SU-DHL-6 (cell line): ENCODE measurements around the gene WWTR1.

ENCODE experiments used
- H2AFZ ChIP-seq: fragments of 200-600 bp; sonication (generic); 2 replicates; pipeline ENCODE4 v1.6.1; 2014; ENCODE audit warnings: low read depth, mild to moderate bottlenecking, moderate library complexity, mixed read lengths, antibody characterized with exemption, low read length; ENCODE audit not compliant: severe bottlenecking
- H3F3A ChIP-seq: fragments of 200-600 bp; shearing (Covaris generic); 2 replicates; pipeline ENCODE4 v1.6.0; 2016; ENCODE audit warnings: antibody characterized with exemption, mild to moderate bottlenecking; ENCODE audit not compliant: insufficient read depth
- H3K27ac ChIP-seq: fragments of 200-600 bp; sonication (generic); 2 replicates; pipeline ENCODE4 v1.5.1; 2016; ENCODE audit warnings: low read depth, mild to moderate bottlenecking, low read length, moderate library complexity, mixed read lengths
- H3K27me3 ChIP-seq: fragments of 200-600 bp; sonication (generic), shearing (Covaris generic); 2 replicates; pipeline ENCODE4 v1.6.0; 2014; ENCODE audit warnings: mild to moderate bottlenecking, low read length
- H3K36me3 ChIP-seq: fragments of 200-600 bp; sonication (generic); 2 replicates; pipeline ENCODE4 v1.6.1; 2014; ENCODE audit warnings: mild to moderate bottlenecking, low read length, mixed read lengths
- H3K4me2 ChIP-seq: fragments of 300-600, 200-600 bp; shearing (Covaris generic), sonication (generic); 2 replicates; pipeline ENCODE4 v1.6.0; 2014; ENCODE audit warnings: low read length, low read depth, mild to moderate bottlenecking; ENCODE audit not compliant: poor library complexity, severe bottlenecking
- H3K4me3 ChIP-seq: fragments of 200-600 bp; sonication (generic); 2 replicates; pipeline ENCODE4 v1.5.1; 2014; ENCODE audit warnings: antibody characterized with exemption, low read length, mild to moderate bottlenecking, mixed read lengths; ENCODE audit not compliant: insufficient read depth, poor library complexity, severe bottlenecking
- H3K79me2 ChIP-seq: fragments of 200-600 bp; sonication (generic); 2 replicates; pipeline ENCODE4 v1.6.1; 2014; ENCODE audit warnings: mild to moderate bottlenecking, low read length, moderate library complexity; ENCODE audit not compliant: insufficient read depth
- H3K9ac ChIP-seq: fragments of 200-600 bp; sonication (generic); 2 replicates; pipeline ENCODE4 v1.7.0; 2014; ENCODE audit warnings: mild to moderate bottlenecking, low read length
- H3K9me2 ChIP-seq: fragments of 200-600 bp; sonication (generic); replicated peaks from 2 replicates; pipeline ENCODE4 v1.6.1; 2014; ENCODE audit warnings: low read length; ENCODE audit not compliant: insufficient read depth
- H3K9me3 ChIP-seq: fragments of 200-600 bp; sonication (generic); 2 replicates; pipeline ENCODE4 v1.6.1; 2014; ENCODE audit warnings: low read length, mixed read lengths; ENCODE audit not compliant: insufficient read depth
- H4K20me1 ChIP-seq: fragments of 200-600 bp; sonication (generic); 2 replicates; pipeline ENCODE4 v1.6.1; 2014; ENCODE audit warnings: low read depth, mild to moderate bottlenecking, antibody characterized with exemption, low read length, moderate library complexity, mixed read lengths
- EZH2phosphoT487 ChIP-seq: fragments of 200-600 bp; sonication (generic), shearing (Covaris generic); conservative IDR thresholded peaks from 2 replicates; pipeline ENCODE4 v1.6.1; 2018; ENCODE audit warnings: mild to moderate bottlenecking, antibody characterized with exemption, low read length, moderate library complexity, mixed read lengths
- TF ChIP-seq, protein P1 (sequence below): fragments of 200-600 bp; sonication (generic); IDR thresholded peaks from one replicate; pipeline ENCODE4 v1.5.1; 2017; ENCODE audit warnings: antibody characterized with exemption, mild to moderate bottlenecking, low read length, moderate library complexity; ENCODE audit not compliant: insufficient read depth, poor library complexity, severe bottlenecking

WWTR1 gene

DNA sequence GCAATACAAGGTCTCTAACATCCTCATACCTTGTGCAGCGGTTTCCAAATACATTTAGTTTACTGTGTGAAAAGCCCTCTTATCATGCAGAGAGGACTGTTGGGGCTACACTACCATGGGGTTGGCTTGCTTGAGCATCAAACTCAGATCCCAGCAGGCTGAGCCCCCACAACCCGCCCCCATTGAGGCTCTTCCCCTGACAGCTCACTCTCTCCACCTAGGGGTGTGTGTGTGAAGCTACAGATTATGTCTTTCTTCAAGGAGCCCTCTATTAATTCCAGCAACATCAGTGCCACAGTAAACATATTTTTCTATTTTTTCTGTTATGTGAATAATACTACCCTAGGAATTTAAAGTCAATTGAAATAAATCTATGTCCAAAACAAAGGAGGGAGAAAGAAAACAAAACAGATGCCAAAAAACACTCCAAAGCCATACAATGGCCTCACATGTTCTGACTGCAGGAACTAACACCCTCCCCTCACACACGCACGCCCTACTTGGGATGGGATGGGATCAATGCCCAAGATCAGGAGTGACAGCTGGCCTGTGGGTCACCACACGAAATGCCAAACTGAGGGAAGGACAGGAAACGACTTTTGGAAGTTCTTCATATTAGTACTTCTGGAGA lies 168.7 kb downstream of the WWTR1 start:
- H3K36me3 ChIP-seq = no peaks in the 10 kb centered on the region
- H3K4me2 ChIP-seq = no peak overlapping the region
- no peaks in the 10 kb centered on the region for H3K27me3 ChIP-seq
- H3K9me3 ChIP-seq = no peaks in the 10 kb centered on the region
- no peak overlapping the region for H3K27ac ChIP-seq
- H3K79me2 ChIP-seq = no peaks in the 10 kb centered on the region
- no peak overlapping the region for H3K4me3 ChIP-seq
- H4K20me1 ChIP-seq = no peaks in the 10 kb centered on the region
- TF ChIP-seq, protein P1, sequence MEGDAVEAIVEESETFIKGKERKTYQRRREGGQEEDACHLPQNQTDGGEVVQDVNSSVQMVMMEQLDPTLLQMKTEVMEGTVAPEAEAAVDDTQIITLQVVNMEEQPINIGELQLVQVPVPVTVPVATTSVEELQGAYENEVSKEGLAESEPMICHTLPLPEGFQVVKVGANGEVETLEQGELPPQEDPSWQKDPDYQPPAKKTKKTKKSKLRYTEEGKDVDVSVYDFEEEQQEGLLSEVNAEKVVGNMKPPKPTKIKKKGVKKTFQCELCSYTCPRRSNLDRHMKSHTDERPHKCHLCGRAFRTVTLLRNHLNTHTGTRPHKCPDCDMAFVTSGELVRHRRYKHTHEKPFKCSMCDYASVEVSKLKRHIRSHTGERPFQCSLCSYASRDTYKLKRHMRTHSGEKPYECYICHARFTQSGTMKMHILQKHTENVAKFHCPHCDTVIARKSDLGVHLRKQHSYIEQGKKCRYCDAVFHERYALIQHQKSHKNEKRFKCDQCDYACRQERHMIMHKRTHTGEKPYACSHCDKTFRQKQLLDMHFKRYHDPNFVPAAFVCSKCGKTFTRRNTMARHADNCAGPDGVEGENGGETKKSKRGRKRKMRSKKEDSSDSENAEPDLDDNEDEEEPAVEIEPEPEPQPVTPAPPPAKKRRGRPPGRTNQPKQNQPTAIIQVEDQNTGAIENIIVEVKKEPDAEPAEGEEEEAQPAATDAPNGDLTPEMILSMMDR = peak; percentile 47
- TF ChIP-seq EZH2phosphoT487 = no peak
- no peaks in the 10 kb centered on the region for H3K9me2 ChIP-seq
- H3F3A ChIP-seq = no peaks in the 10 kb centered on the region
- no peak overlapping the region for H3K9ac ChIP-seq
- no peak overlapping the region for H2AFZ ChIP-seq

DNA sequence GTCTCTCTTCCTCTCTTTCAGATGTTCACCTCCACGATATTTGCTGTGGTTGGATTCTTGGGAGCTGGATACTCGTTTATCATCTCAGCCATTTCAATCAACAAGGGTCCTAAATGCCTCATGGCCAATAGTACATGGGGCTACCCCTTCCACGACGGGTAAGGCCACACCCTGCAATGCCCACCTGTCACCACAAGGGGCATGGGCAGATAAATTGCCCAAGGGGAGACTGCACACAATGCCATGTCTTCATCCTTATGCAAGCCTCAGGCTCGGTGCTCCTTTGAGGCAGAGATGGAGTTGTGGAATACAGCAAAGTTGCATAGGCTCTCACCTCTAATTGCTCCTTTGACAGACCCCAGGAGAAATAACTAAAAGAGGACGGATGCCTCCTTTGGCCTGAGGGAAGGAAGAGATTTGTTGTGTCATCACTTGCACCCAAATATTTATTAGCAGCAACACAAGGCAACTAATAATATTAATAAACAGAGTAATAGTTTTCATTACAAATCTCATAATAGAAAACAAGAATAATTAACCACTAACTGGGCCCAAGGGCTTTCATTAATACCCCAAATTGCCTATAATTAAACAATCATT lies 170.1 kb downstream of the WWTR1 start:
- TF ChIP-seq, protein P1 = peak; percentile 31
- no peak for TF ChIP-seq EZH2phosphoT487
- H3K9me3 ChIP-seq = no peaks in the 10 kb centered on the region

DNA sequence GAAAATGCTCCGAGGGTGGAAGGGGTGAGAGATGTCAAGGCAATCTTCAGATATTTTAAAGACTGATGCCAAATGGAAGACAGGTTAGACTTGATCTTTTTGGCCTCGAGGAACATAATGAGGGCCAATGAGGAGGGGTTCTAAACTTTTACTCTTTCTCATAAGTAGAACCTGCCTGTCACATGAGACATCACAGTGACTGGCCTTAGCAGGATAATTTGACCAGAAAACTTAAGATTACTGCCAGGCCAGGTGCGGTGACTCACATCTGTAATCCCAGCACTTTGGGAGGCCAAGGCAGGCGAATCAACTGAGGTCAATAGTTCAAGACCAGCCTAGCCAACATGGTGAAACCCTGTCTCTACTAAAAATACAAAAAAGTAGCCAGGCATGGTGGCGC lies 171.1 kb downstream of the WWTR1 start:
- H3K27ac ChIP-seq = no peak overlapping the region
- H3K27me3 ChIP-seq = no peaks in the 10 kb centered on the region
- no peaks in the 10 kb centered on the region for H4K20me1 ChIP-seq
- no peaks in the 10 kb centered on the region for H3K9me2 ChIP-seq
- no peaks in the 10 kb centered on the region for H3F3A ChIP-seq
- H3K9ac ChIP-seq = no peak overlapping the region
- TF ChIP-seq, protein P1 = no peak
- no peak for TF ChIP-seq EZH2phosphoT487
- H2AFZ ChIP-seq = no peak overlapping the region
- H3K9me3 ChIP-seq = no peaks in the 10 kb centered on the region
- no peak overlapping the region for H3K4me2 ChIP-seq
- H3K4me3 ChIP-seq = no peak overlapping the region
- no peaks in the 10 kb centered on the region for H3K79me2 ChIP-seq
- no peaks in the 10 kb centered on the region for H3K36me3 ChIP-seq

More for the DNA sequence above, 170.1 kb downstream of the WWTR1 start:
- no peaks in the 10 kb centered on the region for H3F3A ChIP-seq
- no peak overlapping the region for H3K4me3 ChIP-seq
- H4K20me1 ChIP-seq = no peaks in the 10 kb centered on the region
- H3K79me2 ChIP-seq = no peaks in the 10 kb centered on the region
- H3K27me3 ChIP-seq = no peaks in the 10 kb centered on the region
- H3K27ac ChIP-seq = no peak overlapping the region
- no peak overlapping the region for H2AFZ ChIP-seq
- no peaks in the 10 kb centered on the region for H3K36me3 ChIP-seq
- H3K9me2 ChIP-seq = no peaks in the 10 kb centered on the region
- H3K4me2 ChIP-seq = no peak overlapping the region
- H3K9ac ChIP-seq = no peak overlapping the region
